ENCODE results near the gene RIN1. TPM values are rescaled to one million over a fixed set of nuclear protein-coding genes. Genes with fewer than 3 reads are reported as not detected.

The RIN1 gene
- polyA plus RNA-seq, 1 donor (not counting 4 experiments of a cell fraction or from before 2014, with no cell fraction given): 10.6 TPM

DNA sequence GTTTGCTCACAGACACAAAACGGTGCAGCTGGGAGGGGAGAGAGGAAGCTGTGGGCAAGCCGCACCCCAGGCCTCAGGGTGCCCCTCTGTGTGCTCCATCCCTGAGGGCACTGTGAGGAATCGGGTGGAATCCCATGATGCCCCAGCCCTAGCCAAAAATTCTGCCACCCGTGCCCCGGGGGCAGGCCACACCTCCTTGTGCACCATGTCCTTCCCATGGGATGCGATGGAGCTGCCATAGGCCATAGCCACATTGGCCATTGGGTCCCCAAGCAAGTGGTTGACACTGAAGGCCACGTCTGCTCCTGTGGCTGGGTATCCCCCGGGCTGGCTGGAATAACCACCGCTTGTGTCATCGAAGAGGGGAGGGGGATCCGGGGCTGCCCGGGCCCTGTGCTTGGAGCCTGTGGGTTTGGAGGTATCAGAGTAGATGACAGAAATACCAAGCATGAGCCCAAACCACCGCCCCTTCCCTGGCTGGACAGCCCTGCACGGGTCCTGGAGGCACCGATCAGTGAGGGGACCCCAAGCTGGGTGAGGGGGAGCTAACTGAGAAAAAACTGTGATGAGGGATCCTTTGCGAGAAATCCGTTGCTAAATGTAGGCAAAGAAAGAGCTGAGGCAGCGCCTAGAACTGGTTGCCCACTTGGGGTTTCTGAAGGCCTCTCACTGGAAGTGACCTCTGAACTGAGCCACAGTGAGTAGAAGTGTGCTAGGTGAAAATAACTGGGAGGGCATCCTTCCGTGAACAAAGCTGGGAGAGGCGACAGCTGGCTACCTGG lies 48.2 kb downstream of the RIN1 start:
- H2AFZ ChIP-seq (ENCODE audit: control insufficient read depth, low read length): peak overlapping the region; percentile 70
- peaks cover 27% of the 10 kb centered on the region for H3K79me2 ChIP-seq (ENCODE audit: control insufficient read depth, insufficient read depth, low read length)
- H3K4me3 ChIP-seq (ENCODE audit: control insufficient read depth in 2 of 3, extremely low read depth in 1 of 3, insufficient read depth in 2 of 3, low read depth in 1 of 3, low read length in 3 of 3): peak overlapping the region; percentile 76 to 91 (median 85)
- H3K9me1 ChIP-seq (ENCODE audit: control insufficient read depth, extremely low read depth, insufficient read depth, low read length): no peaks in the 10 kb centered on the region
- peaks cover 20% of the 10 kb centered on the region for H3K27me3 ChIP-seq (ENCODE audit: control insufficient read depth, extremely low read depth, insufficient read depth, low read length)
- H3K27ac ChIP-seq (ENCODE audit: control insufficient read depth, insufficient read depth, low read length): peak overlapping the region; percentile 75
- dilution Hi-C loops (cut with MboI; ENCODE audit: extremely low pct_ligation_motif_present, low sequenced_read_pairs): no loop called here
- peaks cover 3% of the 10 kb centered on the region for H4K20me1 ChIP-seq (ENCODE audit: control insufficient read depth, extremely low read depth, insufficient read depth, low read length)
- H3K4me2 ChIP-seq (ENCODE audit: control insufficient read depth, extremely low read depth, insufficient read depth, low read depth, low read length): peak overlapping the region; percentile 98
- DNase-seq (ENCODE audit: low read depth, low spot score) (no peak), FAIRE-seq (no peak)
- H3K9me3 ChIP-seq (ENCODE audit: control insufficient read depth, low read depth, low read length): no peaks in the 10 kb centered on the region
- TF ChIP-seq, protein P1, sequence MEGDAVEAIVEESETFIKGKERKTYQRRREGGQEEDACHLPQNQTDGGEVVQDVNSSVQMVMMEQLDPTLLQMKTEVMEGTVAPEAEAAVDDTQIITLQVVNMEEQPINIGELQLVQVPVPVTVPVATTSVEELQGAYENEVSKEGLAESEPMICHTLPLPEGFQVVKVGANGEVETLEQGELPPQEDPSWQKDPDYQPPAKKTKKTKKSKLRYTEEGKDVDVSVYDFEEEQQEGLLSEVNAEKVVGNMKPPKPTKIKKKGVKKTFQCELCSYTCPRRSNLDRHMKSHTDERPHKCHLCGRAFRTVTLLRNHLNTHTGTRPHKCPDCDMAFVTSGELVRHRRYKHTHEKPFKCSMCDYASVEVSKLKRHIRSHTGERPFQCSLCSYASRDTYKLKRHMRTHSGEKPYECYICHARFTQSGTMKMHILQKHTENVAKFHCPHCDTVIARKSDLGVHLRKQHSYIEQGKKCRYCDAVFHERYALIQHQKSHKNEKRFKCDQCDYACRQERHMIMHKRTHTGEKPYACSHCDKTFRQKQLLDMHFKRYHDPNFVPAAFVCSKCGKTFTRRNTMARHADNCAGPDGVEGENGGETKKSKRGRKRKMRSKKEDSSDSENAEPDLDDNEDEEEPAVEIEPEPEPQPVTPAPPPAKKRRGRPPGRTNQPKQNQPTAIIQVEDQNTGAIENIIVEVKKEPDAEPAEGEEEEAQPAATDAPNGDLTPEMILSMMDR (optimal IDR thresholded peaks at IDR 0.05 in 1 of 3, IDR thresholded peaks at IDR 0.05 in 1 of 3, conservative IDR thresholded peaks at IDR 0.05 in 1 of 3; ENCODE audit: extremely low read depth in 1 of 3, insufficient read depth in 2 of 3, low read length in 3 of 3): no peak
- no peak for TF ChIP-seq EZH2 (IDR thresholded peaks at IDR 0.05; ENCODE audit: low read length)
- peaks cover 16% of the 10 kb centered on the region for H3K4me1 ChIP-seq (ENCODE audit: control insufficient read depth, extremely low read depth, insufficient read depth, low read length)
- peak overlapping the region; percentile 96 for H3K9ac ChIP-seq (ENCODE audit: control insufficient read depth, extremely low read depth, insufficient read depth, low read length)
- peaks cover 9 to 11% of the 10 kb centered on the region in 2 experiments for H3K36me3 ChIP-seq (ENCODE audit: control insufficient read depth in 2 of 2, extremely low read depth in 1 of 2, insufficient read depth in 2 of 2, low read length in 2 of 2)

DNA sequence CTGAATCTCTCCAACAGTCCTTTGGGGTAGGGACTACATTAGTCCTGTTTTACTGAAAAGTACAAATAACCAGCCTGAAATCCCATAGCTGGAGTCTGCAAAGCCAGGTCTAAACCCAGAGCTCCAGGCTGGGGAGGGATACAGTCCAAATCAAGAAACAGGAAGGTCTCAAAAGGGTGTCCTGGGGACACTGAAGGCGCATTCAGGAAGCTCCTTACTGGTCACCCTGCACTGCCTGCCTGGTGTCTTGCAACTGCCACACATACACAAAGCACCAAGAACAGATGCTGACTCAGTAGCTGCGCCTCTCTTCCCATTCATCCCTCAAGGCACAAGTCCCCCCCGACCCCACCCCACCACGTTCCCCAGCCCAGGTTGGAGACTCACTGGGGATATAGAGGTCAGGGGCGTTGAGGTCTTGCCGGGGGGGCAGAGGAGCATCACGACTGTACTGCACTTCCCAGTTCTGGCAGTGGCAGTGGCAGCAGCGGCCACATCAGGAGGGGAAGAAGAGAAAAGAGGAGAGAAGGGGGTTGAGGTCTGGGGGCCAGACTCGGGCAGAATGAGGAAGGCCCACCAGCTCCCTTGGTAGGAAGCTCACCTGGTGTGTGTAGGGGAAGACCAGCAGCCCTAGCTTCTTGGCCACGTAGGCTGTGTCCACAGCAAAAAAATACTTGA lies 48.9 kb downstream of the RIN1 start:
- Histone ChIP-seq H3K27me3 (ENCODE audit: control insufficient read depth, extremely low read depth, insufficient read depth, low read length) (peaks cover 12% of the 10 kb centered on the region), H3K4me3 (ENCODE audit: control insufficient read depth in 2 of 3, extremely low read depth in 1 of 3, insufficient read depth in 2 of 3, low read depth in 1 of 3, low read length in 3 of 3) (peak overlapping the region in 2 of 3 experiments; percentile 76 to 91), H3K9me3 (ENCODE audit: control insufficient read depth, low read depth, low read length) (no peaks in the 10 kb centered on the region), H3K9ac (ENCODE audit: control insufficient read depth, extremely low read depth, insufficient read depth, low read length) (peak overlapping the region; percentile 96), H3K79me2 (ENCODE audit: control insufficient read depth, insufficient read depth, low read length) (peaks cover 27% of the 10 kb centered on the region), H4K20me1 (ENCODE audit: control insufficient read depth, extremely low read depth, insufficient read depth, low read length) (peaks cover 6% of the 10 kb centered on the region), H3K27ac (ENCODE audit: control insufficient read depth, insufficient read depth, low read length) (no peak overlapping the region), H3K36me3 (ENCODE audit: control insufficient read depth in 2 of 2, extremely low read depth in 1 of 2, insufficient read depth in 2 of 2, low read length in 2 of 2) (peaks cover 9 to 14% of the 10 kb centered on the region in 2 experiments), H2AFZ (ENCODE audit: control insufficient read depth, low read length) (no peak overlapping the region), H3K9me1 (ENCODE audit: control insufficient read depth, extremely low read depth, insufficient read depth, low read length) (no peaks in the 10 kb centered on the region), H3K4me2 (ENCODE audit: control insufficient read depth, extremely low read depth, insufficient read depth, low read depth, low read length) (peak overlapping the region; percentile 98), H3K4me1 (ENCODE audit: control insufficient read depth, extremely low read depth, insufficient read depth, low read length) (peaks cover 16% of the 10 kb centered on the region)
- DNase-seq (ENCODE audit: low read depth, low spot score) (no peak), FAIRE-seq (no peak)
- dilution Hi-C loops (cut with MboI; ENCODE audit: extremely low pct_ligation_motif_present, low sequenced_read_pairs): no loop called here
- no peak for TF ChIP-seq EZH2 (IDR thresholded peaks at IDR 0.05; ENCODE audit: low read length)
- TF ChIP-seq, protein P1 (optimal IDR thresholded peaks at IDR 0.05 in 1 of 3, IDR thresholded peaks at IDR 0.05 in 1 of 3, conservative IDR thresholded peaks at IDR 0.05 in 1 of 3; ENCODE audit: extremely low read depth in 1 of 3, insufficient read depth in 2 of 3, low read length in 3 of 3): no peak

Data from keratinocyte (primary cell).